Tibial nerve (tissue), 4 donors: ENCODE results near the gene BID. TPM values are rescaled to one million over a fixed set of nuclear protein-coding genes. Genes with fewer than 3 reads are reported as not detected.

Source experiments
- DNase-seq, 2 donors: peaks; one replicate each; pipeline ENCODE4 v3.0.0-alpha.2; 2019; ENCODE audit warnings: low spot score in 2 of 2
- H3K27ac ChIP-seq, 4 donors: fragments of 200-600 bp; sonication (generic) in 3 of 4; one replicate each; pipeline ENCODE4 v1.5.1; 2017 to 2019; ENCODE audit warnings: mild to moderate bottlenecking in 1 of 4
- H3K27me3 ChIP-seq, 2 donors: fragments of 200-600 bp; sonication (generic) in 1 of 2; one replicate each; pipeline versions ENCODE4 v1.5.1 to v1.6.0; 2017 to 2019
- H3K36me3 ChIP-seq, 3 donors: fragments of 200-600 bp; sonication (generic); one replicate each; pipeline ENCODE4 v1.5.1; 2018 to 2019
- H3K4me1 ChIP-seq, 4 donors: fragments of 200-600 bp; sonication (generic) in 3 of 4; one replicate each; pipeline ENCODE4 v1.5.1; 2017 to 2019
- H3K4me3 ChIP-seq, 4 donors: fragments of 200-600 bp; sonication (generic) in 3 of 4; one replicate each; pipeline ENCODE4 v1.5.1; 2017 to 2019; ENCODE audit warnings: mild to moderate bottlenecking in 1 of 4, moderate library complexity in 1 of 4
- H3K9me3 ChIP-seq, 4 donors: fragments of 200-600 bp; sonication (generic) in 3 of 4; one replicate each; pipeline ENCODE4 v1.5.1; 2017 to 2019
- CTCF ChIP-seq, 5 experiments: fragments of 200-600 bp in 3 of 5; fragments of 450-650 bp in 2 of 5; sonication (generic) in 3 of 5; IDR thresholded peaks; one replicate each; pipeline ENCODE4 v1.5.1; 2016 to 2019; ENCODE audit warnings: antibody characterized with exemption in 5 of 5, mild to moderate bottlenecking in 3 of 5, moderate library complexity in 2 of 5
- EP300 ChIP-seq, 2 donors: sonication (generic); formaldehyde crosslinking; IDR thresholded peaks; one replicate each; pipeline ENCODE4 v1.6.1; 2017; ENCODE audit warnings: antibody characterized with exemption in 2 of 2, mild to moderate bottlenecking in 1 of 2
- POLR2A ChIP-seq, 2 donors: fragments of 450-650 bp; IDR thresholded peaks; one replicate each; pipeline ENCODE4 v1.6.1; 2017; ENCODE audit warnings: antibody characterized with exemption in 2 of 2, mild to moderate bottlenecking in 2 of 2, moderate library complexity in 2 of 2
- WGBS, 2 donors: methylation state at CpG; one replicate each; pipeline ENCODE4 v1.1.5; 2018; 5-methylcytosine and 5-hydroxymethylcytosine counted together
- total RNA-seq, 4 donors: library from RNA; depleted of rRNA; stranded (reverse); fragments of >200 nt; gene quantifications; one replicate each; pipeline ENCODE4 v1.1.0, GENCODE V29; 2016

Gene BID
- total RNA-seq, 4 donors from 2014 or later, result 6.3 to 47.1 (median 13.7) TPM

- WGBS, 2 donors, result 76 to 79% methylated on average over 25 of the region's 25 CpGs
- Histone ChIP-seq H3K27ac (no peak overlapping the region), H3K36me3 (peaks cover 3 to 100% (median 24%) of the 10 kb centered on the region in 3 donors), H3K9me3 (no peaks in the 10 kb centered on the region), H3K27me3 (no peaks in the 10 kb centered on the region), H3K4me1 (peaks cover 0 to 4% (median 0%) of the 10 kb centered on the region in 4 donors), H3K4me3 (no peak overlapping the region)
- no peak for DNase-seq
- TF ChIP-seq CTCF (IDR thresholded peaks at IDR 0.05) (no peak), POLR2A (IDR thresholded peaks at IDR 0.05) (no peak), EP300 (IDR thresholded peaks at IDR 0.05) (no peak)
These were observed 34.6 kb upstream of the BID start for GRCh38 chr22:17808693-17809403.

- Histone ChIP-seq H3K4me1 (peaks cover 0 to 15% (median 0%) of the 10 kb centered on the region in 4 donors), H3K27ac (no peak overlapping the region), H3K4me3 (no peak overlapping the region), H3K9me3 (no peaks in the 10 kb centered on the region), H3K36me3 (peaks cover 3 to 100% (median 24%) of the 10 kb centered on the region in 3 donors), H3K27me3 (no peaks in the 10 kb centered on the region)
- TF ChIP-seq EP300 (IDR thresholded peaks at IDR 0.05) (no peak), POLR2A (IDR thresholded peaks at IDR 0.05) (no peak), CTCF (IDR thresholded peaks at IDR 0.05) (no peak)
- DNase-seq, result no peak
- 78 to 88% methylated on average over 15 to 18 of the region's 18 CpGs for WGBS, 2 donors
These were observed 33.5 kb upstream of the BID start for GRCh38 chr22:17807578-17808410.

- 93 to 95% methylated on average over 10 of the region's 10 CpGs for WGBS, 2 donors
- H3K4me1 ChIP-seq, result peaks cover 0 to 16% (median 0%) of the 10 kb centered on the region in 4 donors
- no peak for DNase-seq
- H3K4me3 ChIP-seq, result no peak overlapping the region
- H3K27ac ChIP-seq, result no peak overlapping the region
- H3K36me3 ChIP-seq, result peaks cover 3 to 100% (median 24%) of the 10 kb centered on the region in 3 donors
- no peaks in the 10 kb centered on the region for H3K9me3 ChIP-seq
- TF ChIP-seq POLR2A (IDR thresholded peaks at IDR 0.05) (no peak), CTCF (IDR thresholded peaks at IDR 0.05) (no peak), EP300 (IDR thresholded peaks at IDR 0.05) (no peak)
- no peaks in the 10 kb centered on the region for H3K27me3 ChIP-seq
These were observed 32.8 kb upstream of the BID start for GRCh38 chr22:17807086-17807485.

- Histone ChIP-seq H3K4me1 (peaks cover 0 to 16% (median 0%) of the 10 kb centered on the region in 4 donors), H3K9me3 (no peaks in the 10 kb centered on the region), H3K4me3 (no peak overlapping the region), H3K27me3 (no peaks in the 10 kb centered on the region), H3K27ac (no peak overlapping the region), H3K36me3 (peaks cover 3 to 95% (median 24%) of the 10 kb centered on the region in 3 donors)
- TF ChIP-seq CTCF (IDR thresholded peaks at IDR 0.05), result no peak
- no peak for TF ChIP-seq EP300 (IDR thresholded peaks at IDR 0.05)
- TF ChIP-seq POLR2A (IDR thresholded peaks at IDR 0.05), result no peak
- WGBS, 2 donors, result 62 to 89% methylated on average over 2 of the region's 2 CpGs
- DNase-seq, result no peak
These were observed 32.2 kb upstream of the BID start for GRCh38 chr22:17806437-17806836.
